ENCODE measurements around the gene CARS2.
"Not testable (repeated sequence)": the region's sequence is repeated elsewhere in the genome, so short reads cannot be mapped to it uniquely, and the experiment has no call there.

CARS2 gene, protein sequence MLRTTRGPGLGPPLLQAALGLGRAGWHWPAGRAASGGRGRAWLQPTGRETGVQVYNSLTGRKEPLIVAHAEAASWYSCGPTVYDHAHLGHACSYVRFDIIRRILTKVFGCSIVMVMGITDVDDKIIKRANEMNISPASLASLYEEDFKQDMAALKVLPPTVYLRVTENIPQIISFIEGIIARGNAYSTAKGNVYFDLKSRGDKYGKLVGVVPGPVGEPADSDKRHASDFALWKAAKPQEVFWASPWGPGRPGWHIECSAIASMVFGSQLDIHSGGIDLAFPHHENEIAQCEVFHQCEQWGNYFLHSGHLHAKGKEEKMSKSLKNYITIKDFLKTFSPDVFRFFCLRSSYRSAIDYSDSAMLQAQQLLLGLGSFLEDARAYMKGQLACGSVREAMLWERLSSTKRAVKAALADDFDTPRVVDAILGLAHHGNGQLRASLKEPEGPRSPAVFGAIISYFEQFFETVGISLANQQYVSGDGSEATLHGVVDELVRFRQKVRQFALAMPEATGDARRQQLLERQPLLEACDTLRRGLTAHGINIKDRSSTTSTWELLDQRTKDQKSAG

GRCh38 chr13:110705826-110706569 lies at the start of gene CARS2:
TSS of gene CARS2 (minus strand) at chr13:110706116. CDS start at chr13:110706093, 23 bp downstream.
- DNase-seq (ENCODE audit: low read depth in 2 of 2) = peak; percentile 86 to 88

DNA sequence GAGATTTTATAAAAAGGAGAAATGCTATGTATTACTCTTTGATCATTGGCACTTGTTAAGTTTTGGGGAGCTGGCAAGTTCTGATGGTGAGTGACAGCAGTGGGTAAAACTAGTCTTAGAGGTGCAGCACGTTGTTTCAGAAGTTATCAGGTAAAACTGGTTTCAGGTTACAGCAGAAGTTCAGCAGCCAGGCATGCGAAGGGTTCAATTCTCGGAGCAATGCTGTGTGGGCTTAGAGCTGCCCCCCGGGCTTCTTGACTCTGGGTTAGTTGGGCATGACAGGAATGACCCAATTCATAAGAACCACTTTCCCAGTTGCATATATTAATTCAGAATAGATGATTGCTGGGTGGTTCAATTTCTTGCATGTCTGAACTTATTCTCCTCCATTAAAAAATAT lies 42.4 kb upstream of the CARS2 start:
- no peak for DNase-seq (ENCODE audit: low read depth in 2 of 2)

- no peak for DNase-seq (ENCODE audit: low read depth in 2 of 2)
Measured at GRCh38 chr13:110746438-110746837, 40.5 kb upstream of the CARS2 start.

DNA sequence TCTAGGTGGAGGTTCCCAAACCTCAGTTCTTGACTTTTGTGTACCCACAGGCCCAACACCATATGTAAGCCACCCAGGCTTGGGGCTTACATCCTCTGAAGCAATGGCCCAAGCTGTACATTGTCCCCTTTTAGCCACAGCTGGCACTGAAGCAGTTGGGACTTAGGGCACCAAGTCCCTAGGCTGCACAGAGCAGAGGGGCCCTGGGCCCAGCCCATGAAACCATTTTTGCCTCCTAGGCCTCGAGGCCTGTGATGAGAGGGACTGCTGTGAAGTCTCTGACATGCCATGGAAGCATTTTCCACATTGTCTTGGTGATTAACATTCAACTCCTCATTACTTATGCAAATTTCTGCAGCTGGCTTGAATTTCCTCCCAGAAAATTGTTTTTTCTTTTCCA lies 37.8 kb upstream of the CARS2 start:
- DNase-seq (ENCODE audit: low read depth in 2 of 2) = no peak

GRCh38 chr13:110737555-110737954 lies 31.6 kb upstream of the CARS2 start:
- no peak for DNase-seq (ENCODE audit: low read depth in 2 of 2)

GRCh38 chr13:110734561-110734960 lies 28.6 kb upstream of the CARS2 start:
- no peak for DNase-seq (ENCODE audit: low read depth in 2 of 2)

GRCh38 chr13:110731072-110731471 lies 25.2 kb upstream of the CARS2 start:
- DNase-seq (ENCODE audit: low read depth in 2 of 2) = no peak

- peak; percentile 29 to 42 for DNase-seq (ENCODE audit: low read depth in 2 of 2)
Measured at GRCh38 chr13:110726726-110727125, 20.8 kb upstream of the CARS2 start.

DNA sequence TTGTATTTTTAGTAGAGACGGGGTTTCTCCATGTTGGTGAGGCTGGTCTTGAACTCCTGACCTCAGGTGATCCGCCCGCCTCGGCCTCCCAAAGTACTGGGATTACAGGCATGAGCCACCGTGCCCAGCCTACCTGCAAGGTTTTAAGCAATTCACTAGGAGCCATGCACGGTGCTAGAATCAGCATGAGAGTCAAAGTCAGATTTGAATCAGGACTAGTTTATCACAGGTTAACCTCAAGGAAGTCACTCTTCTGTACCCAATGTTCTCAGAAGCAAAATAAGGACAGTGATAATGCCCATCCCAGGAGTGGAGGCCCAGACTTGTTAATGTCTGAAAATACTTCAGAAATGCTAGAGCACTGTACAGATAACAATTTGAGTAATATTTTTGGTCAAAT lies 20.2 kb upstream of the CARS2 start:
- DNase-seq (ENCODE audit: low read depth in 2 of 2) = not testable (repeated sequence)

DNA sequence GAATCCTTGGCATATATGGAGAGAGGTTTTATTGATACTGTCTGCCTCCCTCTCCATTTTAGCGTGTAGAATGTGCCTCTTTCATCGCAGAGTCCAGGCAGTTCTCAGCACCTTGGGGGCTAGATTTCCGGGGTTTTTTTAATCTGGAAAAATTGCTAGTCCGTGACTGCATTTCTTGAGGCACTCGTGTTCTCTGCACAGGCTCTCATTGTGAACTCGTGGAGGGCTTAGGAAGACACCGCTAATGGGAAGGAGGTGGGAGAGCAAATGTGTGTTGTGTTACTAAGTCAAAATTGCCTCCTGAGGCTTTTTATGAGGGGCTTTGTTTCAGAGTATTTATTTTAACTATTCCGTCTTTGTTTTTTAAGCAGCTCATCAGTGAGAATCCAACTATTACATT lies 17.7 kb upstream of the CARS2 start:
- no peak for DNase-seq (ENCODE audit: low read depth in 2 of 2)

GRCh38 chr13:110722971-110723370 lies 17.1 kb upstream of the CARS2 start:
- DNase-seq (ENCODE audit: low read depth in 2 of 2) = no peak

DNA sequence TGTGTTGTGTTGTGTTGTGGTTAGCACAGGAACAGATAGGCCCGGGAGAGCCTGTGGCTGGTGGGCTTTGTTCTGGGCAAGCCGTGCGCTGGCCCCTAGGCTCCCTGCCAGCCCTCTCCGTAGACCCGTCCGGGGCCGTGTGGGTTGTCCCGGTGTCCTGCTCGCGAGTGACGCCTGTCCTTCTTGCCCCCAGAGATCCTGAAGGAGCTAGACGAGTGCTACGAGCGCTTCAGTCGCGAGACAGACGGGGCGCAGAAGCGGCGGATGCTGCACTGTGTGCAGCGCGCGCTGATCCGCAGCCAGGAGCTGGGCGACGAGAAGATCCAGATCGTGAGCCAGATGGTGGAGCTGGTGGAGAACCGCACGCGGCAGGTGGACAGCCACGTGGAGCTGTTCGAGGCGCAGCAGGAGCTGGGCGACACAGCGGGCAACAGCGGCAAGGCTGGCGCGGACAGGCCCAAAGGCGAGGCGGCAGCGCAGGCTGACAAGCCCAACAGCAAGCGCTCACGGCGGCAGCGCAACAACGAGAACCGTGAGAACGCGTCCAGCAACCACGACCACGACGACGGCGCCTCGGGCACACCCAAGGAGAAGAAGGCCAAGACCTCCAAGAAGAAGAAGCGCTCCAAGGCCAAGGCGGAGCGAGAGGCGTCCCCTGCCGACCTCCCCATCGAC lies 13.3 kb upstream of the CARS2 start:
- DNase-seq (ENCODE audit: low read depth in 2 of 2) = no peak

DNA sequence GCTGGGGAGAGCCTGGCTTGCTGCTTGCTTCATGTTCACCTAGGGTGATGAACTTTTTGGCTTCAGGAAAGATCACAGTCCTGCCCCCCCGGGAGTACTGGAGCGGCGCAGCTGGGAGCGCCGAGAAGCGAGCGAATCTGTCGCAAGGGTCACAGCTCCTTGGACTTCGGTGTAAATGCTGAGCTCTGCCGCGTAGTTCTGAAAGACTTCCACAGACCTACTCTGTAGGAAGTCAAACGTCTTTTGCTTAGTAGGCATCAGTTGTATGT lies 10.3 kb upstream of the CARS2 start:
- no peak for DNase-seq (ENCODE audit: low read depth in 2 of 2)

DNA sequence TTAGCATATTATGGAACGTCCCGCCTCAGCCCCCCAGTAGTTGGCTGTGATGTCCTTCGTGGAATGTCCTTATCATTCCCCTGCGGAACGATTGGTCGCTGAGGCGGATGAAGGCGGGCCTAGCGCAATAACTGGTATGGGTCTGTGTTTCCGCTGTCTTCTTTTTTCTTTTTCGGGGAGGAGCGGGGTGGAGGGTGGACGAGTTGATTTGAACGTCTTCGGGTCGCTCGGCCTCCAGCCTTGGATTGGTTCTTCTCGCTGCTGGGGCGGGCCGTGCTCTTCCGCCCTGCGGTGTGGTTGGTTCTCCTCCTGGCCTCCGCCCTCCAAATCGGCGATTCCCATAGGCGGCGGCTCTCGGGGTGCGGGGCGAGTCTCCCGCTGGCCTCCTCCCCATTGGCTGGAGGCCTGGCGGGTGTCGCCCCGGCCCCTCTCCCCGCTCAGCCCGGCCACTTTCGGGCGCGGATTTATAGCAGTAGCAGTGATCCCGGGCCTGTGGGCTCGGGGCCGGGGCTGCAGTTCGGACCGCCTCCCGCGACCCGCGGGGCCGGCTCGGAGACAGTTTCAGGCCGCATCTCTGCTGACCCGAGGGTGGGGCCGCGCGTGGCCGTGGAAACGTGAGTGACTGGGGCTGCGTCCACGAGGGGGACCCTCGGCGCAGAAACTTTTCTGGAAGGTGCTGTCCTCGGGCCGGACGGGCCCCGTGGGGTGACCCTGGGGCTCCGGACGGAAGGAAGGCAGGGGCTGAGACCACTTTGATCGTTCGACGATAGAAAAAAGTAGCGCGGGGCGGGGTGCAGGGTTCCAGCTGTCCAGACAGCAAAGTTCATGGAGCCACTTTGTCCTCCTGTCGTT lies 9.7 kb upstream of the CARS2 start:
- peak; percentile 91 to 95 for DNase-seq (ENCODE audit: low read depth in 2 of 2)

DNA sequence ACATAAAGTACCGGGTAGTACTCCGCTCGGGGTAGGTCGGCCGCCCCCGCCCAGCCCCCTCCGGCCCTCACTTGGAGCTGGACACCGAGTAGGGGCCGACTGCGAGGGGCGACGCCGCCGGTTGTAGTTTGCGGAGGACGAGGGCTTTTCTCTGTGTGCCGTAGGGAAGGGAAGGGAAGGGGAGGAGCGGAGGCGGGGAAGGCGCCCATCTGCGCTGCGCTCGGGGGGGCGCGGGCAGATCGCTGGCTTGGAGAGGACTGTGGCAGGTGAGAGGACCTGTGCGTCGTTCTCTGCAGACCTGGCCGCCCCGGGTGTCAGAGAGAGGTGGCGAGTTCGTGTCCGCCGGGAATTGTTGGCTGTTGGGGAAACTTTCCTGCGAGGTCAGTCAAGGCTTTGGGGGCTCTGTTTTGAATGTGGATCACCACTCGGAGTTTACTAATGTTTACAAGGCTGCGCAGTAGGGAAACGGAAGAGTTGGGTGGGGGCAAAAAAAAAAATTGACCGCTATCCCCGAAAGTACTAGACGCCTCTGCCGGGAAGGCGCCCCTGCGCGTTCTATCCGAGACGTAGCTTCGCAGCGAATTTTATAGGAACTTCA lies 9.0 kb upstream of the CARS2 start:
- DNase-seq (ENCODE audit: low read depth in 2 of 2) = peak in 1 of 2 donors; percentile 7

- DNase-seq (ENCODE audit: low read depth in 2 of 2) = peak; percentile 47 to 50
Measured at GRCh38 chr13:110713981-110714796, 8.3 kb upstream of the CARS2 start.

GRCh38 chr13:110713642-110713952 lies 7.7 kb upstream of the CARS2 start, which contains the start of gene ING1:
TSS of gene ING1 (plus strand) at chr13:110713700. CDS start at chr13:110714150, 450 bp downstream.
- DNase-seq (ENCODE audit: low read depth in 2 of 2) = no peak

DNA sequence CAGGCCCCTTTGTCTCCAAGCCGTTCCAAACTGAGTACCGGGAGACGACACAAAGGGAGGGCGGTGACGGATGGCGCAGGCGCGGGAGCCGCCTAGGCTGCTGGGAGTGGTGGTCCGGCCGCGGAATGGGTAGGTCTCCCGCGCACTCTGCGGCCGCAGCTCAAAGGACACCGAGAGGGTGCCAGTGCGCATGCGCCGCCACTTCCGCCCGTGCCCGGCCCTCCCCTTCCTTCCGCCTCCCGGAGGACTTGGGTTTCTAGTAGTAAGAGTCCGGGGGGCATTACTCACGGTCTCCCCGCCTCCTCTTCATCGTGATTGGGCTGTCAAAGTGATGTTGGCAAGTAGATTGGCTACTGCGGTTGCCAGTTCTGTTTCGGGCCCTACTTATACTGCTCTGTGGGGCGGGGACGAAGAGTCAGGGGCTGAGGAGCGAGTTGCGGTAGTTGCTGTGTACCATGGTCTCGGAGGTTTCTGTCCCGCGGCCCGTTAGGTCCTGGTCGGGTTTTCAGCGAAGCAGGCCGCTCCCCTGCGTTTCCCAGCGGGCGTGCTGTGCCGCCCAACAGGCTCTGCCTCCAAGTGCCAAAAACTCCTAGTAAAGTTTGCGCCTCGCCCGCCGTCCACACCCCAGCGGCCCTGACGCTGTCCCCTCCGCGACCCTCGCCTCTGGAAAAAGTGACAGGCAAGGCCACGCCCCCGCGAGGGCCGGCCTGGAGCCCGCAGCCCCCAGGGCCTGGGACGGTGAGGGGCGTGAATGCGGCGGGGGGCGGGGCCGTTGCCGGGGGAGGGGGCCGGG lies 7.1 kb upstream of the CARS2 start:
- DNase-seq (ENCODE audit: low read depth in 2 of 2) = peak; percentile 99 to 100

GRCh38 chr13:110712081-110712848 lies 6.3 kb upstream of the CARS2 start:
- DNase-seq (ENCODE audit: low read depth in 2 of 2) = peak; percentile 73 to 80
